SK-N-MC (cell line): ENCODE data around the gene ANKRD33B.

Experiments
- EZH2 ChIP-seq: fragments of 200-600 bp; sonication (generic); IDR thresholded peaks from one replicate; pipeline ENCODE4 v1.6.1; 2017; ENCODE audit warnings: antibody characterized with exemption
- POLR2AphosphoS5 ChIP-seq: IDR thresholded peaks from 2 replicates; pipeline ENCODE4 v1.6.1; 2012; ENCODE audit warnings: mild to moderate bottlenecking, low read depth, low read length, borderline replicate concordance

GRCh38 chr5:10542055-10542550 lies 21.8 kb upstream of the ANKRD33B start:
- TF ChIP-seq EZH2 (no peak), POLR2AphosphoS5 (no peak)
